GM18499 (cell line): ENCODE measurements around the gene EIF3D.
"Not testable (repeated sequence)": the region's sequence is repeated elsewhere in the genome, so short reads cannot be mapped to it uniquely, and the experiment has no call there.

Experiments used
- ATAC-seq: cut with Tn5 transposase; IDR thresholded peaks from one replicate; pipeline ENCODE4 v1.9.1; 2021; ENCODE audit warnings: moderate number of reproducible peaks; ENCODE audit not compliant: insufficient read depth, unreplicated experiment

EIF3D gene

DNA sequence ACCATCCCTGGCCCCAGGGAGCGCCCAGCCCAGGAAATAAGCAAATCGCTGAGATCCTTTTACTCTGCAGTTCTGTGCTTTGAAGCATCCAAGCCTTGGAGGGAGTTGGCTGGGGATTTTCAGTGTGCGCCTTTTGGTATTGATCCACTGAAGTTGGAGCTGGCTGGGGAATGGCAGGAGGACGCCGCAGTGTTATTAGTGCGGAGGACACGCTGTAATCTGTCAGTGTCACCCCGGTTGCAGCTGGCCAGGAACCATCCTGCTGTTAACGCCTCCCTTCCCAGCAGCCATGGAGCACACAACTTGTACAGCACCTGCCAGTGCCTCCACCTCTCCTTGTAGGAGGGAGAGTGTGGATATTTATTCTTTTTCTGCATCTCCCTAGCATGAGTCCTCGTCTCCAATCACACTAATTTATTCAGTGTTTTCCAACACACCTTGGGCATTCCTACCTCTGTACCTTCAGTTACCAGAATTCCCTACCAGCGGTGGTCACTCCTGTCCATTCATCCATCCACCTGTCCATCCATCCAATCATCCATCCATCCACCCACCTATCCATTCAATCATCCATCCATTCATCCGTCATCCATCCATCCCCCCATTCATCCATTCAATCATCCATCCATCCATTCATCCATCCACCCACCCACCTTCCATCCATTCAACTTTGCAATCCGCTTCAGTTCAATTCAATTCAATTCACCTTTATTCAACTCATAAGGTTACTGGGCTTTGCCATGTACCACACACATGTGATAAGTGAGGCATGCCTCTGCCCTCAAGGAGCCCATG lies 21.9 kb upstream of the EIF3D start:
- no peak for ATAC-seq

DNA sequence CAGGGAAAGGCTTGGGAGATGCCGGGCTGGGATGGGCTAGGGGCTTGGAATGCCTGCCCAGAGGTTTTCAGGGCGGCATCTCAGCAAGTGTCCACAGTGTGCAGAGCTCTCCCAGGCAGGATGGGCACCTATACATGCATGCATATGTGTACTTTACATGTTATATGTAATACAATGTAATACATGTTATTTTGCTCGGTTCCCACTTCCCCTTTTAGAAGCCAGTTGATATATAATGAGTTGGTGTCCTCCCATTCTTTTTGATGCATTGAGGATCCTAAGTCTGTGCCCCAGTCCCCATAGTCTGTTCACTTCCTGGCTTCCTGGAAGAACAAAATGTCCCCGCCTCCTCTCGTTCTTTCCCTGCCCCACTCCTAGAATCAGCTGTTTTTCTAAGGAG lies 20.1 kb upstream of the EIF3D start:
- no peak for ATAC-seq

DNA sequence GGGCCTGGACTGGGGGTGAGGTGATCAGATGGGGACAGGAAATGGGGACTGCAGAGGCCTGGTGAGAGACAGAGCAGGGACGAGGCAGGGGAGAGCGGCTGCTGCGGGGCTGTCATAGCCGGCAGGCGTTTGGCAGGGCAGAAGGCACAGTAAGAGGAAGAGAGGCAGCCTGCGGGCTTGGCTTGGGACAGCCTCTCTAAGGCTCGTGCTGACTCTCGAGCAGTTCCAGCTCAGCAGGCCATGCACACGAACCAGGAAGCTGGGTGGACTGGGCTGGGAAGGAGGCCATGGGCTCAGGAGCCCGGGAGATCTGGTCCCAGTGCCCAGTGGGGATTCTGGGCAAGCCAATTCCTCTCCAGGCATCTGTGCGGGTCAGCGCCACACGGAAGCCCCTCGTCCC lies 19.6 kb upstream of the EIF3D start:
- no peak for ATAC-seq

DNA sequence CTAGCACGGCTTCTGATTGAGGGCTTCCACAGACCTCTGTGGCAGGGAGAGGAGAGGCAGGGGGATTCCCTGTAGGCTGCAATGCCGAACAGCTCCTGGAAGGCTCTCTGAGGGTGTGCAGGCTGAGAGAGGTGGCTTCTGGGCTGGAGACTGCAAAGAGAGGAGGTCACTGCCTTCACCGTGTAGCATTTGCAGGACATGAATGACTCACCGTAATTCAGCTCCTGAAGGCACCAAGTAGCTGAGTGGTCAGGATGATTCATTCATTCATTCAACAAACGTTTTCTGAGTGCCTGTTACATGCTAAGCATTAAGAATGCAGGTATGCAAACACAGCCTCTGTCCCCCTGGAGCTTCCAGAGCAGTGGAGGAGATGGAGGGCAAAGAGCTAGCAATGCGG lies 18.0 kb upstream of the EIF3D start:
- ATAC-seq = no peak

DNA sequence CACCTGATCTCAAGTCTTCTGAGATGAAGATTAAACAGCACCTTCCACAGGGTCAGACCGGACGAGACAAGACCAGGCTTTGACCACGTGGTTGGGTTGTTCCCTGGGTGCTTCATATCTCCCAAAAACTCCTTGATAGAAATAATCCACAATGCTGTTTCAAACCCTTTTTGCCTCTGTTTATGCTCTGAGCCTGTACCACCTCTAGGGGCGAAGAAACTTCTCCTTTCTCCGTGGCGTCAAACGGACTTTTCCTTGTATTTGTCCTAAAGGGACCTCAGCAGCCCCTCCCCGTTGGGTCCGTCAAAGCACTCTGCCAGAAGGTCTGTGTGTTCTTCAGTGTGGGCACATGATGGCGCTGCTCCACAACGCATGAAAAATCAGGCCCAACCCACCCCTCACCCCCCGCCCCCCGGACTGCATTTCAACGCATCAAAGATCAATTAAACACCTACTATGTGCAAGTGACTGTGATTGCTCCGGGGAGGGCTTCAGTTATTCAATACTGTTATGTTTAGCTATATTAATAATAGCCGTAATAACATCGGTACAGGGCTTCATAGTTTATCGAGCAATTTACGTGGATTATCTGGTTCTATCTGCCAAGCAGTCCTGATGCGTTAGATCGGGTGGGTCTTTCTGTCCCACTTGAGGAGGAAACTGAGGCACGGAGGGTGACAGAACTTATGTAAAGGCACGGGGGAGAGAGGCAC lies 17.3 kb upstream of the EIF3D start:
- no peak for ATAC-seq

DNA sequence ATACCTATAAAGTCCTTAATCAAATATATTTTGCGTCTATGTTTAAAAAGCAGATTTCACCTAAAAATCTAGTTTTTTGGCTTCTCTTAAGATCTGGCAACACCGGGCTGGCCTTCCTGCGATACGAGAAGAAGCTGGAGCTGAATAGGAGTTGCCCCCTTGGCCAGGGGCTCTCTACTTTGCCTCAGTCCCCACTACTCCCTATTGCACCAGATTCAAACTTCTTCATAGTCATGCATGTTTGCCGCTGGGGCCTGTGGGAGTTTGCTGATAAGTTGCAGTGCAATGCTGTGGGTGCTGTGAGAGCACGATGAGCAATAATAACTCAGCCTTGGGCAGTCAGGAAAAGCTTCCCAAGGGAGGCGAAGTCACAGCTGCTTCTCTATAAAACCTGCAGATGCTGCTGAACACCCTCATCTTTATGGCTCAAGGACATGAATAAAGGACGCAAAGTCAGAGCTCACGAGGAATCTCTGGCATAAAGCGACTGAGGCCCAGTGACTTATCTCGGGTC lies 15.2 kb upstream of the EIF3D start:
- ATAC-seq = no peak

DNA sequence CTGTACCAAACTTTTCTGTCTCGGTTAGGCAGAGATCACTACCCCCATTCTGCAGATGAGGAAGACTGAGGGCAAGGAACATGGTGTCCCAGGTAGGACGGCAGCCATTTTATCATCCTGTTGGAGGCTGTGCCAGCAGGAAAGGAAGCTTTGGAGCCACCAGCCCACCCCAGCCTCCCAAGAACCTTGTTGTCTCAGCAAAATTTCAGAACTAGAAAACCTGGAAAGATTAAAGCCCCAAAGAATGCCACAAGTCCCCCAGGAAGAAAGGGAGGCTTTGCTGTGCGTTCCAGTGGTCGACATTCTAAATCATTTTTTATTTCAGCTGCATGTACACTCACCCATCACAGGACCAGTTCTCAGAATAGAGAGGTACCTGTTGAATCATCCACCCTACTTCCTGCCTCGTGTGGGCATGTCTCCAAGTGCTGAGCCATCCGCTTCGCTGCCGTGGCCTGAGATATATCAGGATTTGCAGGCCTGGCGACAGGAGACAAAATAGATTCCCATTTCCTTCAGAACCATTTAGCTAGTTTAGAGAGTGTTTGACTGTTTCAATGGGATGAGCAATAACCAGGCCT lies 13.0 kb upstream of the EIF3D start:
- ATAC-seq = no peak

DNA sequence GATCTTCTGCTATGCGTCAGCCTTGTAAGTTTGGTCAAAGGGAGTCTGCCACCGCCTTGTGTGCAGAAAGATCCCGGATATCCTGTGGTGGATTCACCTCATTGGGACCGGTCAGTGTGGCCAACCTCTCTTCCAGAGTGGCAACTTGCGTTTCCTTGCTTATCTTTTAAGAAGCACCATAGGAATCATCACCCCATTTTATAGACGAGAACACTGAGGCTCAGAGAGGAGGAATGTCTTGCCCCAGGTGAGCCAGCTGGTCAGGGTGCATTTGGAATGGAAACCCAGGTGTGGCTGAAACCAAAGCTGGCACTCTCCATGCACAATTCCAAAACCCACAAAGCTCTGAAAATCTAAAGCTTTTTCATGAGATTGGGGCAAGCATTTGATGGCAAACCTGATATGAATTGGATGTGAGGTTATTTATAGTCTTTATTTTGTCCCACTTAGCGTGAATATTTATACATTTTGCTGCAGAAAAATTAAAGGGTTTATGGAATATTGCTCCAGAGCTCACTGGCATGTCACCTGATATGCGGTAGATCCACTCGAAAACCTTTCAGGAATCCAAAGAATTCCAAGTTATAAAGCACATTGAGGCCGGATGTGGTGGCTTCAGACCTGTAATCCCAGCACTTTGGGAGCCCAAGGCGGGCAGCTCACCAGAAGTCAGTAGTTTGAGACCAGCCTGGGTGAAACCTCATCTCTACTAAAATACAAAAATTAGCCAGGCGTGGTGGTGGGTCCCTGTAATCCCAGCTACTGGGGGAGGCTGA lies 12.1 kb upstream of the EIF3D start:
- no peak for ATAC-seq

DNA sequence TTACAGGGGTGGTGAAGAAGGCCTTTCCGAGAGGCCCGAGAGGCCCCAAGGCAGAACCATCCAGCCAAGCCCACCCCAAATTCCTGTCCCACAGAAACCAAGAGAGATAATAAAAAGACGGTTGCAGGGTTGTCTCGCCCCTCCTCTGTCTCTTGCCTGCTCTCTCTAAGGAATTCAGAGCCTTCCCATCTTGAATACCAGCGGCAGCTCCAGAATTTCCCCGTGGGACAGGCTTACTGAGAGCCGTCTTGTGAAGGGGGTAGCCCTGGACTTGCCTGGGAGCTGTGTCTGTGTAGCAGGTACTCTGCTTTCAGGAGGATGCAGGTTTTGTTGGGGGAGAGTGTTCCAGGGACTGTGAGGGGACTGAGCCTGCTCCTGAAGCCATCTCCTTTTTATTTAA lies 9.6 kb upstream of the EIF3D start:
- no peak for ATAC-seq

DNA sequence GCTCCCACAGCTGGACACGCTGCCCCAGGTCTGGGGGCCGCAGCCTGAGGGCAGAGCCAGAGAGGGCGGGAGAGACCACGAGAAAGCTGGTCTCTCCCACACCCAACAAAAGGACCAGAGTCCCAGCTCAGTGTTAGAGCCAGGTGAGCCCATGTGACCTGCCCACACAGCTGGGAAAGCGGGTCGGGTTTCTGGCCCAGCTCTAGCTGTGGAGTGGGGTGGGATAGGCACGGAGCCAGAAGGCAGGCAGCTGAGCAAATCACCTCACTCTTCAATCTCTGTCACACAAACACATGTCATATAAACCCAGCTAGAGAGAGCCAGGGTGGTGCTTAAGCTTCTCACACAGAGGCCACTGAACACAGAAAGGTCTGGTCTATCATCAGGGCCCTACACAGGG lies 7.8 kb upstream of the EIF3D start:
- ATAC-seq = no peak

DNA sequence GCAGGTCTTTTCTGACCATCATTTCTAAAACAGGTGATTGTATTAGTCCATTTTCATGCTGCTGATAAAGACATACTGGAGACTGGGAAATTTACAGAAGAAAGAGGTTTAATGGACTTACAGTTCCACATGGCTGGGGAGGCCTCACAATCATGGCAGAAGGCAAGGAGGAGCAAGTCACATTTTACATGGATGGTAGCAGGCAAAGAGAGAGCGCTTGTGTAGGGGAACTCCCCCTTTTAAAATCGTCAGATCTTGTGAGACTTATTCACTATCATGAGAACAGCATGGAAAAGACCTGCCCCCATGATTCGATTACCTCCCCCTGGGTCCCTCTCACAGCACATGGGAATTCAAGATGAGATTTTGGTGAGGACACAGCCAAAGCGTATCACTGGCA lies 4.4 kb upstream of the EIF3D start:
- not testable (repeated sequence) for ATAC-seq

DNA sequence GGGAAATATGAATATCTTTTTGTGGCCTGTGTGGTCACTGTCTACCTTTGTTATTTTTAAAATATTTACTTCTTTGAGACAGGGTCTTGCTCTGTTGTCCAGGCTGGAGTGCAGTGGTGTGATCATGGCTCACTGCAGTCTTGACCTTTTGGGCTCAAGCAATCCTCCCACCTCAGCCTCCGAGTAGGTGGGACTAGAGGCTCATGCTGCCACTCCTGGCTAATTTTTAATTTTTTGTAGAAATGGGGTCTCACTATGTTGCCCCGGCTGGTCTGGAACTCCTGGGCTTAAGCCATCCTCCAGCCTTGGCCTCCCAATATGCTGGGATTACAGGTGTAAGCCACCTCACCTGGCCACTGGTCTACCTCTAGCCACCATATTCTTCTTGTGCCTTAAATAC lies 3.5 kb upstream of the EIF3D start:
- ATAC-seq = no peak

DNA sequence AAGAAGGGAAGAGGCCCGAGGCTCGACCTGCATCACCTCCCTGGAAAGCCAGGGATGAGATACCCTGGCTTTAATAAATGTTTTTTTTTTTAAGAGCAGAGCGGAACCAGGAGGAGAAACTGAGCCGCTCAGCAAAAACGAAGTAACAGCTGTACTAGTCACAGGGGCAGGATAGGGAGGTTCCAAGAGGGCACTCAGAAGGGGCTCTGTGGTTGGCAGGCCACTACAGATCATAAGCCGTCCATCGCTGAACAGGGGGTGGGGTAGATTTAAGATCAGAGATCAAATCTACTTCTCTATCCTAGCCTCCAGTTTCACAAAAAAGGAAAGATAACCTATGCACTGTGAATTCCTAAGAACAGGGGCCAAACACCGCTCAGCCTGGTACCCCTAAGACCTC lies 625 bp downstream of the EIF3D start:
- no peak for ATAC-seq

DNA sequence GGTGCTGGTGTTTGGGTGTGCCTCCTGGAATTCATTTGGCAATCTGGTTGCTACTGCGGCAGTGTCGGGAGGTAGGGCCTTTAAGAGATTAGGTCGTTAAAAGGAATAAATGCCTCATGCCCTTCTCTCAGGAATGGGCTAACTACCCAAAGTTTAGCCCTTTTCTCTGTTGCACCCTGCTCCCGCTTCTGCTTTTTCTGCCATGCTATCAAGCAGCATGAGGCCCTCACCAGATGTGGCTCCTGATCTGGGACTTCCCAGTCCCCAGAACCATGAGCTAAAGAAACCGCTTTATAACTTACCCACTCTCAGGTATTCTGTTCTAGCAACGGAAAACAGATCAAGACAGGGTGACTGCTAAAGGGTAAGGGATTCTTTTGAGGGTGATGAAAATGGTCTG lies 6.3 kb downstream of the EIF3D start:
- no peak for ATAC-seq

DNA sequence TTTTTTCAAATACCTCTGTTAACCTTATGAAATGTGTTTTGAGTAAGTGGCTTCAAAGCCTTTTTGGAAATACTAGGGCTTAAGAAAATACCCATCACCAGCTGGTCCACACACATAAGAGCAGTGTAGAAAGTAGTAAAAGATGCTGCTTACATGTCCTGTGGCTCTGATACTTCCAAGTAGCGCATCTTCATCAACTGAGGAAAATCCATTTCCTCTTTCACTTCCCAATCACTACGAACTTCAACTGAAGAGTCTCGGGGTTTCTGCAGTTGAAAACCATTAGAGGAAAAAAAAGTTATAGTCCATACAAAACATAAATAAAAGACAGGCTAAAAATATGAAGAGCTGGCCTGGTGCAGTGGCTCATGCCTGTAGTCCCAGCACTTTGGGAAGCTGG lies 8.5 kb downstream of the EIF3D start:
- ATAC-seq = no peak

DNA sequence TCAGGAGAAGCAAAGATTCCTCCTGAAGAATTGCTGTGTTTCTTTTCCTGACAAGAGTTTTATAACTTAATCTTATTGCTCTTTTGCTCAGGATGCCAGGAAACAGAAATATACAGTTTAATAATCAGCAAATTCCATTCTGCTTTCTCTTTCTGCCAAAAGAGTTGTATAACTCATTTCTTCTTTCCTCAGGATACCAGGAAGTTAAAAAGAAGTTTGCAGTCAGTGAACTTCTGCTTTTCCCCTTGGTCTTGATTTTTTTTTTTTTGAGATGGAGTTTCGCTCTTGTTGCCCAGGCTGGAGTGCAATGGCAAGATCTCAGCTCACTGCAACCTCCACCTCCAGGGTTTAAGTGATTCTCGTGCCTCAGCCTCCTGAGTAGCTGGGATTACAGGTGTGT lies 9.1 kb downstream of the EIF3D start:
- ATAC-seq = not testable (repeated sequence)

DNA sequence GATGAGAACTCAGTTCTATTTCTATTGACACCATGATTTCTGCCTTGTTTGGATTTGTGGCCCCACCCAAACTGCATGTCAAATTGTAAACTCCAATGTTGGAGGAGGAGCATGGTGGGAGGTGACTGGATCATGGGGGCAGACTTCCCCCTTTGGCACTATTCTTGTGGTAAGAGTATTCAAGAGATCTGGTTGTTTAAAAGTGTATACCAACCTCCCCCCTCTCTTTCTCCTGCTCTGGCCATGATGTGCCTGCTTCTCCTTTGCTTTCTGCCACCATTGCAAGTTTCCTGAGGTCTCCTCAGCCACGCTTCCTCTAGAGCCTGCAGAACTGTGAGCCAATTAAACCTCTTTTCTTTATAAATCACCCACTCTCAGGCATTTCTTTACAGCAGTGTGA lies 14.2 kb downstream of the EIF3D start:
- no peak for ATAC-seq

DNA sequence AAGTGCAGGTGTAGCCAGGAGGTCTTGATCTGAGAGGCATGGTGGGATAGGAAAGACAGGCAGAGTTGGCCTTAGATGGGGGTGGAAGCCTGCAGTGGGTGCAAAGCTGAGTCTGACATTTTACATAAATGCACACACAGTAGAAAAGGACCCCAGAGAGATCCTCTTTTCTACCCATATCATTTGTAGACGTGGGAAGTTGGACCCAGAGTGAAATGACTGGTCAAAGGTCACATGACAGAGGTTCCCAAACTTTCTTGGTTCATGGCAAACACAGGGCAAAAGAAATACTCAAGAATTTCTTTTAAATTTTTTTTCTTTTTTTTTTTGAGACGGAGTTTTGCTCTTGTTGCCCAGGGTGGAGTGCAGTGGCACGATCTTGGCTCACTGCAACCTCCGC lies 16.0 kb downstream of the EIF3D start:
- ATAC-seq = no peak

DNA sequence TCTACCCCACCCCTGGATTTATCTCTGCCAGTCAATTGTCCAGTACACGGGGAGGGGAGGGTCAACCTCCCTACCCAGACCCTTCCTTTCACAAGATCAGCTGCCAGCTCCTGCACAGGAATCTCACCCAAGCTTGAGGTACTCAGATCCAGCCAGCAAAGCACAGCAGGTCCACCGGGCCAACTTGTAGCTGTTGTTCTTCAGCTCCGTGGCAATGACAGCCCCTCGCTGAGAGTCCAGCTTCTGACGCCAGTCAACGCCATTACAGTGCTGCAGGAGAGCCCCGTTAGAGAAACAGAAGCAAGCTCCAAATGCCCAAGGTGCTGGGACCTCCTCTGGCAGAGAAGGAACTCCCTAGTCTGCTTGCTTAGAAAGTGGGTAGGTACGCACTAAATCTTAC lies 16.6 kb downstream of the EIF3D start:
- no peak for ATAC-seq

DNA sequence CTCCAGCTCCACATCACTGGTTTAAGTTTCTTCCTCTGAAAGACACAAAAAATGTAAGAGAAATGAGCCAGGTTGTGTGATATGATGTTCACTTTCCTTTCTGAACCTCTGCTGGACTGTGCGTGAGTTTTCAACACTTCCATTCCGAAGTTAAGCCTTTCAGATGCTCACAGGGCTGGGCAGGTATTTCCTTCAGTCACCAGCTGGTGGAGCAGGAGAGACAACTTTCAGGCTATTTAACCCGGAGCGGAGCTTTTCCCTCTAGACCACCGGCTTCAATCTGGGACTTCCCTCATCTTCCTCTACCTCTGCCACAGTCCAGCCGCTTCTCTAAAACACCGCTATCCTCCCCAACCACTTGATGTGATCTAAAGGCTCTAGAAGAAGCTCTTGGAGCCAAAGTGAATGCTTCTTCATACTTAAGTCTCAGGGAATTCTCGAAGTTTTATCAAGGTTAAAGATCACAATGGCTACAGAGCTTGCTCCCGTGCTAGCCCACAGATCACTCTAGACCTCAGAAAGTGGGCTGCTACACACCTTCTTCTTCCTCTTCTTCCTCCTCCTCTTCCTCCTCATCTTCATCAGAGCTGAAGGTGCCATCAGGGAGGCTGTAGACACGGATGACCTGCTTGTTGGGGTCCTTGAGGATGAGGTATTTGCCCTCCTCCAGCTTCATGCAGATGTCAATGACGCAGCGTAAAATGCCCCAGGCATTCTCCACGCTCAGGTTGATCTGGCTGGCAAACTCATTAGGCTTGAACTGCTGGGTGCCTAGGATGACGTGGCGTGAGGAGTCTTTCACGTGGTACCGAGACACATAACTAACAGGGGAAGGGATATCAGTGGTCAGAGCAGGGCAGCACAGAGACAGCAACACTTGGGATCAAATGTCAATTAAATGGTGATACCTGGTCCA lies 17.7 kb downstream of the EIF3D start:
- ATAC-seq = no peak
